GM06990 (cell line): ENCODE measurements around the gene ADAMTS14.

Experiments used
- DNase-seq: peaks from one replicate; pipeline ENCODE4 v3.0.0-alpha.2; 2011; ENCODE audit not compliant: insufficient read length; ENCODE audit errors: extremely low read depth
- H3K27me3 ChIP-seq: replicated peaks from 2 replicates; pipeline ENCODE4 v1.6.0; 2011; ENCODE audit warnings: low read length; ENCODE audit not compliant: control insufficient read depth, insufficient read depth
- H3K36me3 ChIP-seq: 2 replicates; pipeline ENCODE4 v1.5.1; 2011; ENCODE audit warnings: low read length; ENCODE audit not compliant: control insufficient read depth, insufficient read depth
- H3K4me3 ChIP-seq: replicated peaks from 2 replicates; pipeline ENCODE4 v1.5.1; 2011; ENCODE audit warnings: low read depth, mild to moderate bottlenecking, control low read depth, low read length
- TF ChIP-seq, protein P1 (sequence below): IDR thresholded peaks from 2 replicates; pipeline ENCODE4 v1.5.1; 2011; ENCODE audit warnings: low read length, control low read depth, mild to moderate bottlenecking, inconsistent platforms; ENCODE audit not compliant: insufficient read depth, poor library complexity, severe bottlenecking

The ADAMTS14 gene

DNA sequence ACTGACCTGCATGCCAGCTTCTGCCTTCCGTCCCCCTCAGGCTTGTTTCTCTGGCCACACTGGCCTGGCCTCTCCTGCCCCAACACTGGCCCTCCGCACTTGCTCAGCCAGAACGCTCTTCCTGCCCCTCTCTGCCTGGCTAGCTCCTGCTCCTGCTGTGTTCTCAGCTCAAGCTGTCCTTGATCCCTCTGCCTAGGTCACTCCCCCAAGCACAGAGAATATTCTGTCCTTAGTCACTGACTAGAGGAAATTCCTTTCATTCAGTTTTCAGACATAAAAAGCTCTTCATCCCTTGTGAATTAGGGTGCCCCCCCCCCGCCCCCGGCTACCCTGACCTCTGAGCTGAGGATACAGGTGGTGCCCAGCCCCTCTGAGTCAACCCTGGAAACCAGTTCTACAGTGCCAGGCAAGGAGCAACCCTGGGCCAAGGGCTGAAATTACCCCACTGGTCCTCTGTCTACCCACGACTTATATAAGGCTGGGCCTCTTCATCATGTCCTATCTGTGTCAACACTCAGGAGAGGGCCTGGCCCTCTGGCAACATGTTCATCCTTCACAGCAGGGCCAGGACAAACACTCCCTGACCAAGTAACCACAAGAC lies 136.8 kb downstream of the ADAMTS14 start:
- DNase-seq: no peak
- TF ChIP-seq, protein P1, sequence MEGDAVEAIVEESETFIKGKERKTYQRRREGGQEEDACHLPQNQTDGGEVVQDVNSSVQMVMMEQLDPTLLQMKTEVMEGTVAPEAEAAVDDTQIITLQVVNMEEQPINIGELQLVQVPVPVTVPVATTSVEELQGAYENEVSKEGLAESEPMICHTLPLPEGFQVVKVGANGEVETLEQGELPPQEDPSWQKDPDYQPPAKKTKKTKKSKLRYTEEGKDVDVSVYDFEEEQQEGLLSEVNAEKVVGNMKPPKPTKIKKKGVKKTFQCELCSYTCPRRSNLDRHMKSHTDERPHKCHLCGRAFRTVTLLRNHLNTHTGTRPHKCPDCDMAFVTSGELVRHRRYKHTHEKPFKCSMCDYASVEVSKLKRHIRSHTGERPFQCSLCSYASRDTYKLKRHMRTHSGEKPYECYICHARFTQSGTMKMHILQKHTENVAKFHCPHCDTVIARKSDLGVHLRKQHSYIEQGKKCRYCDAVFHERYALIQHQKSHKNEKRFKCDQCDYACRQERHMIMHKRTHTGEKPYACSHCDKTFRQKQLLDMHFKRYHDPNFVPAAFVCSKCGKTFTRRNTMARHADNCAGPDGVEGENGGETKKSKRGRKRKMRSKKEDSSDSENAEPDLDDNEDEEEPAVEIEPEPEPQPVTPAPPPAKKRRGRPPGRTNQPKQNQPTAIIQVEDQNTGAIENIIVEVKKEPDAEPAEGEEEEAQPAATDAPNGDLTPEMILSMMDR: no peak

DNA sequence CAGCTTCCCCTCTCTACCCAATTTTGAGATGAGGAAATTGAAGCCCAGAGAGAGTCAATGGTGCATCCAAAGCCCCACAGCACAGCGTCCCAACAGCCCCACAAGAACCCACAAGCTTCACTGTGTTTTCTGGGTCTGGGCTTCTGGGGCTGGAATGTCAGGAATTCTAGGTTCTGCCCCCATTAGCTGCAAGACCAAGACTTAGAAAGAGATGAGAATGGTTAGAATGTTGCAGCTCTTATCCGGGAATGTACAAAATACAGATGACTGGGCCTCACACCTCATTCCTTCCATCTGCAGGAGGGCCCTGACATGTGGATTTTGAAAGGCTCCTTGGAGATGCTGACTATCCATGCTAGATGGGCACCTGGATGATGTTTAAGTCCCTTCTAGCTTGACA lies 137.4 kb downstream of the ADAMTS14 start:
- Histone ChIP-seq H3K27me3 (peaks cover 2% of the 10 kb centered on the region), H3K4me3 (no peak overlapping the region), H3K36me3 (no peaks in the 10 kb centered on the region)
- DNase-seq: no peak
- TF ChIP-seq, protein P1: no peak

More for the DNA sequence above, 136.8 kb downstream of the ADAMTS14 start:
- H3K4me3 ChIP-seq: no peak overlapping the region
- no peaks in the 10 kb centered on the region for H3K36me3 ChIP-seq
- H3K27me3 ChIP-seq: peaks cover 2% of the 10 kb centered on the region

DNA sequence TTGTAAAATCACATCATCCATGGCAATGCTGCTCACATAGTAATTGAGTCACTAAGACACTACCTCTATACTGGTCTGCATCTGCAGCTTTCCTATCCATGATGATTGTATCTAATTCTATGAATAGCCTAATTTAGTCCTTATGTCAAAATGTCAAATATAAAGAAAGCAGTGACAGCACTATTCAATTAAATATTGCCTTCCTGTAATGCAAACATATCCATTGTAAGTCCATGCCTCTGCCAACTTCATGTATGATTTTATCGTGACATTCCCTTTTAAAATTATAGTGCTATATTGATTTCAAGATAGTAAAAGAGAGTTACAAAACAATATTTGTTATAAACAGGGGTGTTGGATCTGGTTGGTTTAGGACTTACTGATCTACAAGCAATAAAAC lies 138.7 kb downstream of the ADAMTS14 start:
- H3K27me3 ChIP-seq: peaks cover 2% of the 10 kb centered on the region
- no peaks in the 10 kb centered on the region for H3K36me3 ChIP-seq
- TF ChIP-seq, protein P1: no peak
- no peak for DNase-seq
- H3K4me3 ChIP-seq: no peak overlapping the region

DNA sequence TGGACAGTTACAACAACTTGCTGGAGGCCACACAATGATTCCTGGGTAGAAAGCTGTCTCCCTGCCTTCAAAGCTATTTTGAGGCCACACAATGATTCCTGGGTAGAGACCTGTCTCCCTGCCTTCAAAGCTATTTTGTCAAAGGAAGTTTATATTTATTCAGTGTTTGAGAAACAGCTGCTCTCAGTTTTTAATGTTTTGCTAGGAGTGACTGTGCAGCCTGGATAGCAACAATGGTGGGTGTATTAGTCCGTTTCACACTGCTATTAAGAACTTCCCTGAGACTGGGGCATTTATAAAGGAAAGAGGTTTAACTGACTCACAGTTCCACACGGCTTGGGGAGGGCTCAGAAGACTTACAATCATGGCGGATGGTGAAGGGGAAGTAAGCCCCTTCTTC lies 139.6 kb downstream of the ADAMTS14 start:
- TF ChIP-seq, protein P1: no peak
- no peak for DNase-seq
- Histone ChIP-seq H3K36me3 (no peaks in the 10 kb centered on the region), H3K4me3 (no peak overlapping the region), H3K27me3 (peaks cover 2% of the 10 kb centered on the region; the same call in 1 of the 2 replicates)
